Transverse colon (tissue), 4 donors: ENCODE data around the gene KBTBD4. TPM values are rescaled to one million over a fixed set of nuclear protein-coding genes. Genes with fewer than 3 reads are reported as not detected.
"Not testable (repeated sequence)": the region's sequence is repeated elsewhere in the genome, so short reads cannot be mapped to it uniquely, and the experiment has no call there.

Source experiments
- DNase-seq: peaks from one replicate; pipeline ENCODE4 v3.0.0-alpha.2; 2019
- H3K27ac ChIP-seq, 4 donors: fragments of 200-600 bp; sonication (generic); 2 replicates each; pipeline ENCODE4 v1.5.1; 2016 to 2018; ENCODE audit warnings: inconsistent platforms in 4 of 4
- H3K27me3 ChIP-seq: fragments of 200-600 bp; sonication (generic); 2 replicates; pipeline ENCODE4 v1.5.1; 2017; ENCODE audit warnings: inconsistent platforms
- H3K36me3 ChIP-seq, 4 donors: fragments of 200-600 bp; sonication (generic); 2 replicates each; pipeline ENCODE4 v1.5.1; 2017 to 2019; ENCODE audit warnings: inconsistent platforms in 4 of 4
- H3K4me1 ChIP-seq, 4 donors: fragments of 200-600 bp; sonication (generic); 2 replicates each; pipeline ENCODE4 v1.5.1; 2017 to 2020; ENCODE audit warnings: inconsistent platforms in 4 of 4
- H3K4me3 ChIP-seq, 4 donors: fragments of 200-600 bp; sonication (generic); 1 replicate in 1 of 4; 2 replicates in 3 of 4; pipeline versions ENCODE4 v1.5.1 to v1.6.1; 2017 to 2019; ENCODE audit warnings: inconsistent platforms in 4 of 4
- H3K9me3 ChIP-seq, 2 donors: fragments of 200-600 bp; sonication (generic); 2 replicates each; pipeline ENCODE4 v1.5.1; 2017 to 2019; ENCODE audit warnings: inconsistent platforms in 2 of 2
- EP300 ChIP-seq: sonication (generic); formaldehyde crosslinking; IDR thresholded peaks from one replicate; pipeline ENCODE4 v1.6.1; 2017; ENCODE audit warnings: antibody characterized with exemption, low read depth
- POLR2A ChIP-seq: fragments of 450-650 bp; IDR thresholded peaks from one replicate; pipeline ENCODE4 v1.6.1; 2016; ENCODE audit warnings: antibody characterized with exemption, mild to moderate bottlenecking, moderate library complexity
- POLR2AphosphoS5 ChIP-seq, 3 donors: sonication (generic); formaldehyde crosslinking; IDR thresholded peaks; one replicate each; pipeline ENCODE4 v1.6.1; 2016; ENCODE audit warnings: antibody characterized with exemption in 3 of 3
- WGBS, 2 donors: methylation state at CpG; one replicate each; pipeline ENCODE4 v1.1.5; 2018; ENCODE audit warnings: low coverage in 1 of 2; 5-methylcytosine and 5-hydroxymethylcytosine counted together
- in situ Hi-C, 4 donors: fragments of 200-750 bp; cut with MboI; loops; one replicate each; pipeline versions ENCODE4 v1.15.0 to v1.15.1; 2017; ENCODE audit warnings: low sequenced_read_pairs in 3 of 4, low pct_ligation_motif_present in 1 of 4, low pct_unique_long_range_greater_than_20kb in 1 of 4
- intact Hi-C: fragments of 100-400 bp; cut with DNase I; formaldehyde crosslinking; loops from one replicate; pipeline ENCODE4 v1.15.1; 2023; ENCODE audit warnings: low total_unique reads
- total RNA-seq, 4 donors: library from RNA; depleted of rRNA; stranded (reverse); fragments of >200 nt; gene quantifications; one replicate each; pipeline ENCODE4 v1.1.0, GENCODE V29; 2016
- TF ChIP-seq, protein P1 (sequence below), 5 experiments: fragments of 200-600 bp in 3 of 5; fragments of 450-650 bp in 2 of 5; sonication (generic) in 3 of 5; IDR thresholded peaks; 1 replicate in 2 of 5; 2 replicates in 3 of 5; pipeline ENCODE4 v1.5.1; 2016 to 2017; ENCODE audit warnings: antibody characterized with exemption in 5 of 5, inconsistent platforms in 3 of 5, mild to moderate bottlenecking in 2 of 5, moderate library complexity in 1 of 5

The KBTBD4 gene
- total RNA-seq, 4 donors from 2014 or later: 9.4 to 20.3 (median 16.5) TPM

GRCh38 chr11:47529951-47530350 lies 48.8 kb downstream of the KBTBD4 start:
- Histone ChIP-seq H3K4me1 (peaks cover 14 to 58% (median 20%) of the 10 kb centered on the region in 4 donors), H3K27ac (no peak overlapping the region), H3K4me3 (no peak overlapping the region), H3K36me3 (no peaks in the 10 kb centered on the region), H3K27me3 (no peaks in the 10 kb centered on the region), H3K9me3 (no peaks in the 10 kb centered on the region)
- in situ Hi-C loops (no loop called here), intact Hi-C loops (loop anchor here (5.0 kb wide), 1 partner anchor 1353 kb away; no protein-coding TSS in a partner anchor)
- TF ChIP-seq, protein P1, sequence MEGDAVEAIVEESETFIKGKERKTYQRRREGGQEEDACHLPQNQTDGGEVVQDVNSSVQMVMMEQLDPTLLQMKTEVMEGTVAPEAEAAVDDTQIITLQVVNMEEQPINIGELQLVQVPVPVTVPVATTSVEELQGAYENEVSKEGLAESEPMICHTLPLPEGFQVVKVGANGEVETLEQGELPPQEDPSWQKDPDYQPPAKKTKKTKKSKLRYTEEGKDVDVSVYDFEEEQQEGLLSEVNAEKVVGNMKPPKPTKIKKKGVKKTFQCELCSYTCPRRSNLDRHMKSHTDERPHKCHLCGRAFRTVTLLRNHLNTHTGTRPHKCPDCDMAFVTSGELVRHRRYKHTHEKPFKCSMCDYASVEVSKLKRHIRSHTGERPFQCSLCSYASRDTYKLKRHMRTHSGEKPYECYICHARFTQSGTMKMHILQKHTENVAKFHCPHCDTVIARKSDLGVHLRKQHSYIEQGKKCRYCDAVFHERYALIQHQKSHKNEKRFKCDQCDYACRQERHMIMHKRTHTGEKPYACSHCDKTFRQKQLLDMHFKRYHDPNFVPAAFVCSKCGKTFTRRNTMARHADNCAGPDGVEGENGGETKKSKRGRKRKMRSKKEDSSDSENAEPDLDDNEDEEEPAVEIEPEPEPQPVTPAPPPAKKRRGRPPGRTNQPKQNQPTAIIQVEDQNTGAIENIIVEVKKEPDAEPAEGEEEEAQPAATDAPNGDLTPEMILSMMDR (IDR thresholded peaks at IDR 0.05): no peak
- TF ChIP-seq EP300 (no peak), POLR2AphosphoS5 (IDR thresholded peaks at IDR 0.05) (no peak), POLR2A (no peak)
- DNase-seq: no peak
- WGBS, 2 donors: 89 to 90% methylated on average over 4 of the region's 4 CpGs

GRCh38 chr11:47527186-47527585 lies 51.6 kb downstream of the KBTBD4 start:
- Histone ChIP-seq H3K4me3 (no peak overlapping the region), H3K36me3 (no peaks in the 10 kb centered on the region), H3K27ac (no peak overlapping the region), H3K27me3 (no peaks in the 10 kb centered on the region), H3K9me3 (no peaks in the 10 kb centered on the region), H3K4me1 (peaks cover 8 to 64% (median 25%) of the 10 kb centered on the region in 4 donors)
- in situ Hi-C loops: no loop called here
- 93 to 100% methylated on average over 1 to 6 of the region's 6 CpGs for WGBS, 2 donors
- TF ChIP-seq, protein P1 (IDR thresholded peaks at IDR 0.05): no peak
- TF ChIP-seq EP300 (no peak), POLR2AphosphoS5 (IDR thresholded peaks at IDR 0.05) (no peak), POLR2A (no peak)
- intact Hi-C loops: no loop called here
- no peak for DNase-seq

- 86 to 100% methylated on average over 2 to 9 of the region's 9 CpGs for WGBS, 2 donors
- DNase-seq, H3K36me3 ChIP-seq, intact Hi-C loops, H3K9me3 ChIP-seq, H3K27me3 ChIP-seq, in situ Hi-C loops, H3K4me3 ChIP-seq: not testable (repeated sequence)
- Histone ChIP-seq H3K4me1 (peaks cover 8 to 63% (median 33%) of the 10 kb centered on the region in 4 donors), H3K27ac (peak overlapping the region; percentile 3 to 76 (median 68))
These were observed 52.7 kb downstream of the KBTBD4 start for GRCh38 chr11:47526032-47526431.

GRCh38 chr11:47524291-47524874 lies 54.4 kb downstream of the KBTBD4 start:
- no peak for DNase-seq
- Histone ChIP-seq H3K36me3 (no peaks in the 10 kb centered on the region), H3K9me3 (no peaks in the 10 kb centered on the region), H3K4me3 (peak overlapping the region in 2 of 4 donors; percentile 14 to 19), H3K27me3 (no peaks in the 10 kb centered on the region), H3K27ac (peak overlapping the region; percentile 58 to 76 (median 68)), H3K4me1 (peaks cover 8 to 72% (median 44%) of the 10 kb centered on the region in 4 donors)
- TF ChIP-seq, protein P1 (IDR thresholded peaks at IDR 0.05): no peak
- peak in 1 of 3 donors; percentile 42 for TF ChIP-seq POLR2AphosphoS5 (IDR thresholded peaks at IDR 0.05)
- TF ChIP-seq EP300: no peak
- TF ChIP-seq POLR2A: no peak
- WGBS, 2 donors: 33 to 51% methylated on average over 3 to 9 of the region's 9 CpGs
- intact Hi-C loops: no loop called here
- in situ Hi-C loops: no loop called here
